GM19455 (cell line): ENCODE measurements around the gene DYRK1B.
"Not testable (repeated sequence)": the region's sequence is repeated elsewhere in the genome, so short reads cannot be mapped to it uniquely, and the experiment has no call there.

Experiments used
- ATAC-seq: cut with Tn5 transposase; IDR thresholded peaks from one replicate; pipeline ENCODE4 v1.9.1; 2021; ENCODE audit not compliant: unreplicated experiment

DYRK1B gene

GRCh38 chr19:39831679-39832078 is 2.3 kb downstream of the DYRK1B start:
- ATAC-seq = no peak

DNA sequence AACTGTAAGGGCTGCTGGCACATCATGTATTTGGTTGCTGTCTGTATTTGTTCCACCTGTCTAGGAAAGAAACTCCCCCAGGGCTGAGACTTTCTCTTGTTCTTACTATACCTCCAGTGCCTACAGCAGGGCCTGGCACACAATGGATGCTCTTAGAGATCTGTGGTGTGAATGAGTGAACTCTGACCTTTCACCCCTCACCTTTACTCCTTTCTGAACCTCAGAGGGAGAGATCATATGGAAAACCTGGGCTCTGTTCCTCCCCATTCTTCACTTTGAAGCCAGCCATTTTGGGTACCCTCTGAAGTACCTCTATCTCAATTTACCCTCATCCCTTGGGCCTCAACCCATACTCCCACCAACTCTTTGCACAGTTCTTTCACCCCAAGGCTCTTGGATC is 3.1 kb downstream of the DYRK1B start:
- ATAC-seq = no peak

DNA sequence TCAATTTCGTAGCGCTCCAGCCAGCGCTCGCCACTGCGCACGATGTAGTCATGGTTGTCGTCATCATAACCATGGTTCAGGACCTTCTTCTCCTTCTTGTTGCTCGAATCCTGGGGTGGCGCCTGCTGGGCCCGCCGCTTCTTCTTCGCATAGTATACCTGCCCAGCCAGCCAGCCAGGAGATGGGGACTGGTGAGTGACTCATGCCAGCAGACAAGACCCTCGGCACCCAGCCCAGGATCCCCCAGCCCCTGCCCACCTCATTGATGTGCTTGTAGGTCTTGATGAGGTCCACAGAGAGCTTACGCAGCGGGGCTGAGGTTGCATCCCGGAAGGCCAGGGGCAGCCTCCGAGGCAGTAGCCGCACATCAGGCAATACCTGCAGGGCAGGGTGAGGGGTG is 3.6 kb downstream of the DYRK1B start:
- no peak for ATAC-seq

DNA sequence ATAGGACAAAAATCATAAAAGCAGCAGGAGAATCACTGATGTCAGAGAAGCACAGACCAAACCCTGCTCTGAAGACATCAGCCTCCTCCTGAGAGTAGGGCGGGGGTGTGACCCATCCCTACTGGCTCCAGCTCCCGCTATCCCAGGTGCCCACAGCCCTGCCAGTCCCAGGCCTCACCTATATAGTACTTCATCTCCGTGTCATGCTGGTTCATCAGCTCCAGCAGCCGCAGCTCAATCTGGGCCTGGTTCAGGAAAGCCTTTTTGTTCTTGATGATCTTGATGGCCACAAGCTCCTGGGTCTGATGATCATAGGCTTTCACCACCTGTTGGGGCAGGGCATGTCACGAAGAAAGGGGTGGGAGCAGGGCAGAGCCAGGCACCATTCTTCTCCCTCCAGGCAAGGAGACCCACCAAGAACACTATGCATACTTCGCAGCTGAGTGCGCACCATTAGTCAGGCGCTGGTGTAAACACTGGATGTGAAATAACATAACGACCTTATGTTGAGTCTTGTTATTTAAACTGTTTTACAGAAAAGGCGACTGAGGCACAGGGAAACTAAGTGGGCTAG is 4.2 kb downstream of the DYRK1B start:
- ATAC-seq = no peak

- ATAC-seq = no peak
Observed at GRCh38 chr19:39828654-39829032, 5.3 kb downstream of the DYRK1B start.

DNA sequence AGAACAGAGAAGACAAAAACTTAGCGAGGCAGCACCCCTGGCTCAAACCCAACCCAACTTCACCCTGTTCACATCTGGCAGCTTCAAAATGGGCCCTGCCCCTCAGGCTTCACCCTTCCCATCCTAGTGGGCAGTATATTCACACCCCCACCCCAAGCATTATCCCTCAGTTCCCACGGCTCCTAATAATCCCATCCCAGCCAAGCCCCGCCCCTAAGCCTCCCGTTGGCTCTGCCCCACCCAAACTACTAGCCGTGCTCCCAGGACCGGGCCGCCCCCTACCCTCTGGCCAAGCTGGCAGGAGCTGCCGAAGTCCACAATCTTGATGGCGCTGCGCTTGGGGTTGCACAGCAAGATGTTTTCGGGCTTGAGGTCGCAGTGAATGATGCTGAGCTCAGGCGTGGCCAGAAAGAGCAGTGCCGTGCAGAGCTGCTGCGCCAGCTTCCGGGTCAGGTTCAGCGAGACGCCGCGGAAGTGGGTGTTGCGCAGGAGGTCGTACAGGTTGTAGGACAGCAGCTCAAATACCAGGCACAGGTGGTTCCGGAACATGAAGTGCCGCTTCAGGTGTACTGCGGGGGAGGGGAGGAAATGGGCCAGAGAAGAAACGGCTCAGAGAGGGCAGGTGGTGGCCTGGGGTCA is 5.8 kb downstream of the DYRK1B start:
- ATAC-seq = no peak

GRCh38 chr19:39827216-39827615 is 6.7 kb downstream of the DYRK1B start:
- no peak for ATAC-seq

DNA sequence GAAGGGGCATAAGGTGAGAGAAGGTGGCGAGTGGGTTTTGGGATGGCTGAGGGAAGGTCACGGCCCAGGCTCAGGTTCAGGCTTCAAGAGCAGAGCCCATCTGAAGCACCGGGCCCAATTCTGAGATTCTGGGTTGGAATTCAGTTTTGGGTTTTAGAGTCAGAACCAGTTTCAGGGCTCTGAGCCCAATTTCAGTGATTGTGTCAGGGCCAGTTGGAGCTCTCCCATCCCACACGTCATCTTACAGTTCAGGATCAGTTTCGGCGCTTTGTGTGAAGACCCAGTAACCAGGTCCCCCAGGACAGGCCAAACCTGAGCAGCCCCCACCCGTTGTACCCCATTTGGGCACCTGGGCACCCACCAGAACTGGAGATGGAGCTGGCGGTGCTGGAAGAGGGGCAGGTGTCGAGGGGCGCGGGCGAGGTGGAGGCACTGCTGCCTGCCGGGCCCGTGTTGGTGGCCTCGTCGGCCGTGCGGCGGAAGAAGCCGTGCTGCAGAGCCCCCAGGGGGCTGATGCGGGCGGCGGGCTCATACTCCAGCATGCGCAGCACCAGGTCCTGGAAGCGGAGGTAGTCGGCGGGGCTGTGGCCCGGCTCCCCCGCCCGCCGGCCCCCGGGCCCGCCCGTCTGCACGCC is 7.5 kb downstream of the DYRK1B start:
- ATAC-seq = no peak

- ATAC-seq = no peak
Observed at GRCh38 chr19:39825531-39826076, 8.4 kb downstream of the DYRK1B start.

- no peak for ATAC-seq
Observed at GRCh38 chr19:39825093-39825463, 8.9 kb downstream of the DYRK1B start.

DNA sequence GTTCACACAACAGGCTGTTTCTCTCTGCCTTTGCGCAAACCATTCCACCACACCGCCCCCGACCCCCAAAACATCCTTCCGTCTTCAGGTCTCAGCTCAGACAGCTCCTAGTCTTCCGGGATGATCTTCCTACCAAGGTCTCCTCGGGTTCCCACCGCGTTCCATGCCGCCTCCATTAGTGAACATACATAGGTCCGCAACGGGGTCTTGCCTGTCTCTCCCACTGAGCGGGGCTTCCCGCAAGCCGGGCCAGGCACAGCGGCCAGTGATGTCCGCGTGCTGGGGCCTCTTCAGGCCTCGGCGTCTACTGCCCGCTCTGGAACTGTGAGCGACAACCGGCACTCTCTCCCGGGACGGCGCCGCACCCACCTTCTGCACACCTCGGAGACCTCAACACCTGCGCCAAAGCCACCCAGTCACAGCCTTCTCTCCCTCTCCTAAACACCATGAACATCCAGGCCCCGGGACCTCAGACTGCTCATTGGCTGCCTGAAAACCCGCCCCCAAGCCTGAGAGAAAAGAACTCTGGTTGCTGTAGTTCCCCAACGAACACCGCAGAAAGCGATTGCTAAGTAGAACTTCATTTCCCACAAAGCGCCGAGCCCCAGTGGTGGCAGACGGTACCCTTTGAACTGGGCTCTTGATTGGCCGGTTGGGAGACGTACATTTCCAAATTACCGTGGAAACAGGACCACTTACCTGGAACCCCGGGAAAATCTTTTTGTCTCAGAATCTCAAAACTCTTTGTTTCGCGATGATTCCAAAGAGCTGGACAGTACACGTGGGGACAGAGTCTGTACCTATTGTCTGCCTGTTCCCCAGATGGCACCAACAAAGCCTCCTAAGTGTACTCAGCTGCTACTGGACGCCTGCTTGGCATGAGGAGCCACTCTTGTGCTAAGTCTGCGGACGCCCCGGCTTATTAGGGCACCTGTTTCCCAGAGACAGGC is 9.5 kb downstream of the DYRK1B start:
- peak; percentile 81 for ATAC-seq

DNA sequence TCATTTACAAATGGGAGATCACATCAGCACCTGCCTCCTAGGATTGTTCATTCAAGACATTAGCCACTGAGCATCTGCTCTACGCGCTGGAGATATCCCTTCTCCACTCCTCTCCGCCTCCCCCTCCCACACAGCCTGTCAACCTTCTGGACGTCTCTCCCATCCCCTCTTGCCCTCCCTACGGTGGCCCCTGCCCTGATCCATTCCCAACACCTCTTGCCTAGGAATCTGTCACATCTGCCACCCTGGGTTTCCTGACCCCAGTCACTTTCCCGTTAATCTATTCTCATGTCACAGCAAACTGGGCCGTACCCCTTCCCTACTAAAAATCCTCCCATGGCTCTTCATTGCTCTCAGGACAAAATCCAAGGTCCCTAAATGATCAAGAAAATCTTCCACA is 10.3 kb downstream of the DYRK1B start:
- ATAC-seq = no peak

DNA sequence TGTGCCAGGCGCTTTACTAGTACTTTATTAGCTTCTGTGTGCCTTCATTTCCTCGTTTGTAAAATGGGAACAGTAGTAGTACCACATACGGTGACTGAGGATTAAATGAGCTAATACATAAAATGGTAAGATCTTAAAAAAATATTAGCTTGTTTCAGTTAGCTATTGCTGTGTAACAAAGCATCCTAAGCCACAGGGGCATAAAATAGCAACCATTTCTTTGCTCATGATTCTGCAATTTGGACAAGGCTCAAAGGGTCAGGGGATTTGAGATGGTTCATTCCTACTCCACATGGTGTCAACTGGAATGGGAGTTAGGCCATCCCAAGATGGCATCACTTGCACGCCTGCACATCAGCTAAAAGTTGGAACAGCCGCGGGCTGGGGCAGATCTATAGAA is 13.3 kb downstream of the DYRK1B start:
- ATAC-seq = no peak

- no peak for ATAC-seq
Observed at GRCh38 chr19:39819786-39820185, 14.2 kb downstream of the DYRK1B start.

GRCh38 chr19:39818626-39819097 is 15.3 kb downstream of the DYRK1B start:
- no peak for ATAC-seq

DNA sequence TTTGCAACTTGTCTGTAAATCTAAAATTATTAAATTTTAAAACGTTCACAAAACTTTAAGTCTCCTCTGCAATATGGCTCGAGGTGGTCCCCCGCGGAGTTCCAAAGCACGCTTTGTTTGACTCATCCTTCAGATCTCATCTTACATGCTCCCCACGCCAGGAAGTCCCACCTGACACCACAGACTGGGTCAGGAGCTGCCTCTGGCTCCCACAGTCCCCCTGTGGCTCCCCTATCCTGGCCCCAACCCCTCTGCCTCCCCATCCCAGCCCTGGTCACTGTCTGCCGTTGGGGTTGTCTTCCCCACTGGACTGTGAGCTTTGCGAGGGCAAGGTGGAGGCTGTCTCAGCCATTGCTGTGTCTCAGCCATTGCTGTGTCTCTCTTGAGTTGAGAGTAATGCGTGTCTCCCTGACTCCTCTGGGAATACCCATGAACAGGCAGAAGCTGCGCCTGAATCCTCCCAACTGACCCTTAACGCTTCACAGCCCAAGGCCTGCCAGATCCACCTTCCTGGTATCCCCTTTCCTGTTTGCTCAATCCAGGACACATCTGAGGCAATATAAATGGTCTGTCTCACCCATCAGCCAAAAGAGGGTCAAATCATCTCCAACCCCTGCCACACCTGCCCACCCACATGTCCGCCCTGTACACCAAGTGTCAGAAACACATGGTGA is 15.9 kb downstream of the DYRK1B start:
- no peak for ATAC-seq

DNA sequence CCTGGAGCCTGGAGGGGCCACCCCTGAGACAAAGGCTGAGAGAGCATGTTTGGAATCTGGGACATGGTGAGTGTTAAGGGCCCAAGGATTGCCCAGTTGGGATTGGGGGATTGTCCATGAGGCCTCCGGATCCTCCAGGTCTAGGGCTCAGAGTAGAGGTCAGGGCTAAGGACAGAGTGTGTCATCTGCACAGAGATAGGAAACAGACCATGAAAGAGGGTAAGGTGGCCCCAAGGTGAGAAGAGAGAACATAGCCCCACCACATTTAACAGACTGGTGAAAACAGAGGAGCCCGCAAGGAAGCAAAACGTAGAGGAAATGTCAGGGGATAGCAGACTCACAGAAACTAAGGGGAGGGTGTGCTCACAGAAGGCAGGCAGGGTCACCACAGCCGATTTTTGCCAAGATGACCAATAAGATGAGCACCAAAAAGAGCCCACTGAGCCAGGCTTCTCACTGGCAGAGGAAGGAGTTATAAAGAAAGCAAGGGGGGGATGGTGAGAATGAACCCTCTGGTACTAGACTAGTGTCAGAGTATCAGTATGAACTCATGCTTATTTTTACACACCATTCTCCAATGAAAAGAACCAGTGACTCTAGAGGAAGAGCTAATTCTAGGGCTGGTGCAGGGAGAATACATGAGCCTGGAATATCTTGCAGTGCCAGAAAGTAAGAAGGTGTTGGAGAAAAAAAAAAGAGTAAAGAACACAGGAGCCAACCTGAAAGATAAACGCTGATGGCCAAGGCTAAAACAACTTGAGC is 17.5 kb downstream of the DYRK1B start:
- no peak for ATAC-seq

DNA sequence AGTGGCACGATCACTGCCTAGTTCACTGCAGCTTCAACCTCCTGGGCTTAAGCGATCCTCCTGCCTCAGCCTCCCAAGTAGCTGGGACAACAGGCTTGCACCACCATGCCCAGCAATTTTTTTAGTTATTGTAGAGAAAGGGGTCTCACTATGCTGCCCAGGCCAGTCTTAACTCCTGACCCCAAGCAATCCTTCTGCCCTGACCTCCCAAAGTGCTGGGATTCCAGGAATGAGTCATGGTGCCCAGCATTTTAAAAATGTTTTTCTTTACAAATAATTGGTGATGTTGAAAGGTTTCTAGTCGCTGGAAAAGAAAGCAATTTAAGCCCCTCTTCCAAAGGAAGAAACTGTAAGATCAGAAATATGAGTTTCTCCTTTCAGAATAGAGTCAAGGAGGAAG is 19.4 kb downstream of the DYRK1B start:
- no peak for ATAC-seq

DNA sequence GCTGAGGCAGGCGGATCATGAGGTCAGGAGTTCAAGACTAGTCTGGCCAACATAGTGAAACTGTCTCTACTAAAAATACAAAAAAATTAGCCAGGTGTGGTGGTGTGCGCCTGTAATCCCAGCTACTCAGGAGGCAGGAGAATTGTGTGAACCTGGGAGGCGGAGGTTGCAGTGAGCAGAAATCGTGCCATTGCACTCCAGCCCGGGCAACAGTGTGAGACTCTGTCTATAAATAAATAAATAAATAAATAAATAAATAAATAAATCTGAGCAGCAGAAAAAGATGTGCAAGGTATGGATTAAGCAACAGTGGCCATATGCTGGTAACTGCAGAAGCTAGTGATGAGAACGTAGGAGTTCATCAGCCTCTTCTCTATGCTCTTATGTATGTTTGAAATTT is 19.9 kb downstream of the DYRK1B start:
- not testable (repeated sequence) for ATAC-seq
